ENCODE data around the gene SLC27A5. TPM values are rescaled to one million over a fixed set of nuclear protein-coding genes. Genes with fewer than 3 reads are reported as not detected.
"Not testable (repeated sequence)": the region's sequence is repeated elsewhere in the genome, so short reads cannot be mapped to it uniquely, and the experiment has no call there.

The SLC27A5 gene
- total RNA-seq, 4 donors from 2014 or later, result 3.8 to 10.8 (median 4.6) TPM

DNA sequence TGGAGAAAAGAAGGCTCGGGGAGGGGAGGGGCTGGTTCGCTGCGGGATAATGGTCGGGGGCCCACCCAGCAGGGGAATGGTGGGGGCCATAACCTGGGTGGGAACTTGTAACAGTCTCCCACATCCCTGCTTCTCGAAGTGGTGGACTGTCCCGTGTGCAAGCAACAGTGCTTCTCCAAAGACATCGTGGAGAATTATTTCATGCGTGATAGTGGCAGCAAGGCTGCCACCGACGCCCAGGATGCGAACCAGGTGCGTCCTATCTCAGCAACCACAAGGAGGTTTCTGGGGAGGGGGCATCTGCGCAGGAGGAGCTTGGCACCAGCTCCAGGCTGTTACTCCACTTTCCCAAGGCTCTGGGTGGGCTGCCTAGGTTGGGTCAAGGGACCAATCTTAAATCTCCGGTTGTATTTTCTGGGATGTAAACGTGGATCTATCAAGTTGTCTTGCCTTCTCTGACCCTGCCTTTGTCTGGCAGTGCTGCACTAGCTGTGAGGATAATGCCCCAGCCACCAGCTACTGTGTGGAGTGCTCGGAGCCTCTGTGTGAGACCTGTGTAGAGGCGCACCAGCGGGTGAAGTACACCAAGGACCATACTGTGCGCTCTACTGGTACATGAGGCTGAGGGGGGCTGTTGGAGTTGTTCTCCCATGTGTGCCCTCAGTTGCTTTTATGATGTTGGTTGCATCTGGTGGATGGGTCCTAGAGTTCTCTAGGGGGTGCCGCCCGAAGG lies 33.7 kb upstream of the SLC27A5 start:
- DNase-seq (ENCODE audit: extremely low spot score), result no peak
- peaks cover 35 to 48% (median 44%) of the 10 kb centered on the region in 4 donors for H3K36me3 ChIP-seq

DNA sequence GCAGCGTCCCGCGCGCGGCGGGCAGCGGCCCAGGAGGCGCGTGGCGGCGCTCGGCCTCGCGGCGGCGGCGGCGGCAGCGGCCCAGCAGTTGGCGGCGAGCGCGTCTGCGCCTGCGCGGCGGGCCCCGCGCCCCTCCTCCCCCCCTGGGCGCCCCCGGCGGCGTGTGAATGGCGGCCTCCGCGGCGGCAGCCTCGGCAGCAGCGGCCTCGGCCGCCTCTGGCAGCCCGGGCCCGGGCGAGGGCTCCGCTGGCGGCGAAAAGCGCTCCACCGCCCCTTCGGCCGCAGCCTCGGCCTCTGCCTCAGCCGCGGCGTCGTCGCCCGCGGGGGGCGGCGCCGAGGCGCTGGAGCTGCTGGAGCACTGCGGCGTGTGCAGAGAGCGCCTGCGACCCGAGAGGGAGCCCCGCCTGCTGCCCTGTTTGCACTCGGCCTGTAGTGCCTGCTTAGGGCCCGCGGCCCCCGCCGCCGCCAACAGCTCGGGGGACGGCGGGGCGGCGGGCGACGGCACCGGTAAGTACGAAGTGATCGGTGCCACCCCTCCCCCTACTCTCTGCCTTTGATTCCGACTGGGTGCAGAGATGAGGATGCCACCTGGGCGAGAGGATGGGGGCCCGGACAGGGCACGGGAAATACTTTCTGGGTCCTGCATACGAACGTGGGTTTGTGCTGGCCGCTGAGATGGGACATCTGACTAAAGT lies 32.9 kb upstream of the SLC27A5 start:
- H3K27ac ChIP-seq (replicated peaks in 1 of 4), result peak overlapping the region; percentile 91 to 97 (median 96)
- whole genome bisulfite sequencing, result 0% methylated on average over 8 of the region's 92 CpGs
- H3K27me3 ChIP-seq, result peaks cover 0 to 15% (median 0%) of the 10 kb centered on the region in 4 donors
- H3K4me1 ChIP-seq, result peaks cover 29 to 50% (median 35%) of the 10 kb centered on the region in 4 donors
- H3K4me3 ChIP-seq, result peak overlapping the region; percentile 95 to 98 (median 96)
- TF ChIP-seq EP300 (IDR thresholded peaks at IDR 0.05) (no peak), POLR2A (IDR thresholded peaks at IDR 0.05; ENCODE audit: low read depth) (no peak), POLR2AphosphoS5 (IDR thresholded peaks at IDR 0.05) (no peak)
- TF ChIP-seq, protein P1, sequence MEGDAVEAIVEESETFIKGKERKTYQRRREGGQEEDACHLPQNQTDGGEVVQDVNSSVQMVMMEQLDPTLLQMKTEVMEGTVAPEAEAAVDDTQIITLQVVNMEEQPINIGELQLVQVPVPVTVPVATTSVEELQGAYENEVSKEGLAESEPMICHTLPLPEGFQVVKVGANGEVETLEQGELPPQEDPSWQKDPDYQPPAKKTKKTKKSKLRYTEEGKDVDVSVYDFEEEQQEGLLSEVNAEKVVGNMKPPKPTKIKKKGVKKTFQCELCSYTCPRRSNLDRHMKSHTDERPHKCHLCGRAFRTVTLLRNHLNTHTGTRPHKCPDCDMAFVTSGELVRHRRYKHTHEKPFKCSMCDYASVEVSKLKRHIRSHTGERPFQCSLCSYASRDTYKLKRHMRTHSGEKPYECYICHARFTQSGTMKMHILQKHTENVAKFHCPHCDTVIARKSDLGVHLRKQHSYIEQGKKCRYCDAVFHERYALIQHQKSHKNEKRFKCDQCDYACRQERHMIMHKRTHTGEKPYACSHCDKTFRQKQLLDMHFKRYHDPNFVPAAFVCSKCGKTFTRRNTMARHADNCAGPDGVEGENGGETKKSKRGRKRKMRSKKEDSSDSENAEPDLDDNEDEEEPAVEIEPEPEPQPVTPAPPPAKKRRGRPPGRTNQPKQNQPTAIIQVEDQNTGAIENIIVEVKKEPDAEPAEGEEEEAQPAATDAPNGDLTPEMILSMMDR (IDR thresholded peaks at IDR 0.05), result no peak
- intact Hi-C loops (cut with DNase I), result no loop called here
- H3K36me3 ChIP-seq, result peaks cover 28 to 41% (median 37%) of the 10 kb centered on the region in 4 donors
- DNase-seq (ENCODE audit: extremely low spot score), result no peak
- H3K9me3 ChIP-seq, result no peaks in the 10 kb centered on the region

More for the DNA sequence above, 33.7 kb upstream of the SLC27A5 start:
- intact Hi-C loops (cut with DNase I), result no loop called here
- Histone ChIP-seq H3K4me1 (peaks cover 29 to 50% (median 35%) of the 10 kb centered on the region in 4 donors), H3K4me3 (peak overlapping the region; percentile 95 to 98 (median 96)), H3K27ac (replicated peaks in 1 of 4) (peak overlapping the region; percentile 91 to 97 (median 96)), H3K27me3 (peaks cover 0 to 11% (median 0%) of the 10 kb centered on the region in 4 donors), H3K9me3 (no peaks in the 10 kb centered on the region)
- WGBS, result 9% methylated on average over 17 of the region's 21 CpGs
- TF ChIP-seq, protein P1 (IDR thresholded peaks at IDR 0.05), result no peak
- TF ChIP-seq EP300 (IDR thresholded peaks at IDR 0.05) (no peak), POLR2AphosphoS5 (IDR thresholded peaks at IDR 0.05) (no peak)

DNA sequence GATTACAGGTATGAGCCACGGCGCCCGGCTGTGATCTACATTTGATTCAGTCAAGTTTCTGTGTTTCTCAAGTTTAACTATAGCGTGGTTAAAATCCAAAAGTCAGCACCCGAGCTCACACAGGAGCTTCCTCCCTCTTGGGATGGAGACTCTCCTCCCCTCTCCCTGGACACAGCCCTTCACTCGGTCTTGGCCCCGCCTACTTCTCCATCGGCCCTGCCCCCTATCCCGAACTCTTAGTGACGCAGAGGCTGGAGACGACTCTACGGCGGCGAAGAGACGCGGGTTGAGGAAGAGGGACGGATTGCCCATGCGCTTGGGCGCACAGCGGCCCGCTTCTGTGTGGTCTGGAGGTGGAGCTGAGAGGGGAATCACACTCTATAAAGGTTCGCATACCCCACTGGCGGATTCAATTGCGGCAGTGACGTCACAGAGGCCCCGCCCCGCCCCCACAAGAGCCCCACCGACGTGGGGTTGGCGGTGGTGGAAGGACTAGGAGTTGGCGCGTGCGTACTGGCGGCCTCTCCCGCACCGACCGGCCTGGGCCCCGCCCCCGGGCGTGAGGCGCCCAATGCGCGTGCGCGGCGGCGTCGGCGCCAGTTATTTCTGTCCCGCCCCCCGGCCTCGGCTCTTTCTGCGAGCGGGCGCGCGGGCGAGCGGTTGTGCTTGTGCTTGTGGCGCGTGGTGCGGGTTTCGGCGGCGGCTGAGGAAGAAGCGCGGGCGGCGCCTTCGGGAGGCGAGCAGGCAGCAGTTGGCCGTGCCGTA lies 32.2 kb upstream of the SLC27A5 start, which contains the start of gene TRIM28:
Gene TRIM28 (plus strand): TSS at position 239 of the 765 bp plus-strand sequence. CDS start 694 bp downstream, outside the sequence.
- peaks cover 0 to 23% (median 0%) of the 10 kb centered on the region in 4 donors for H3K27me3 ChIP-seq
- TF ChIP-seq EP300 (IDR thresholded peaks at IDR 0.05), result no peak
- TF ChIP-seq, protein P1 (IDR thresholded peaks at IDR 0.05), result no peak
- peak; percentile 96 to 97 for TF ChIP-seq POLR2AphosphoS5 (IDR thresholded peaks at IDR 0.05)
- TF ChIP-seq POLR2A (IDR thresholded peaks at IDR 0.05; ENCODE audit: low read depth), result peak; percentile 98
- peak within 1 kb of the TSS; percentile 95 to 98 (median 96) for H3K4me3 ChIP-seq
- no peaks in the 10 kb centered on the region for H3K9me3 ChIP-seq
- peaks cover 21 to 34% (median 30%) of the 10 kb centered on the region in 4 donors for H3K36me3 ChIP-seq
- intact Hi-C loops (cut with DNase I), result no loop called here
- DNase-seq (ENCODE audit: extremely low spot score), result peak; percentile 100
- H3K4me1 ChIP-seq, result peaks cover 29 to 46% (median 35%) of the 10 kb centered on the region in 4 donors
- peak within 1 kb of the TSS; percentile 91 to 97 (median 96) for H3K27ac ChIP-seq (replicated peaks in 1 of 4)
- 2% methylated on average over 41 of the region's 73 CpGs for WGBS

DNA sequence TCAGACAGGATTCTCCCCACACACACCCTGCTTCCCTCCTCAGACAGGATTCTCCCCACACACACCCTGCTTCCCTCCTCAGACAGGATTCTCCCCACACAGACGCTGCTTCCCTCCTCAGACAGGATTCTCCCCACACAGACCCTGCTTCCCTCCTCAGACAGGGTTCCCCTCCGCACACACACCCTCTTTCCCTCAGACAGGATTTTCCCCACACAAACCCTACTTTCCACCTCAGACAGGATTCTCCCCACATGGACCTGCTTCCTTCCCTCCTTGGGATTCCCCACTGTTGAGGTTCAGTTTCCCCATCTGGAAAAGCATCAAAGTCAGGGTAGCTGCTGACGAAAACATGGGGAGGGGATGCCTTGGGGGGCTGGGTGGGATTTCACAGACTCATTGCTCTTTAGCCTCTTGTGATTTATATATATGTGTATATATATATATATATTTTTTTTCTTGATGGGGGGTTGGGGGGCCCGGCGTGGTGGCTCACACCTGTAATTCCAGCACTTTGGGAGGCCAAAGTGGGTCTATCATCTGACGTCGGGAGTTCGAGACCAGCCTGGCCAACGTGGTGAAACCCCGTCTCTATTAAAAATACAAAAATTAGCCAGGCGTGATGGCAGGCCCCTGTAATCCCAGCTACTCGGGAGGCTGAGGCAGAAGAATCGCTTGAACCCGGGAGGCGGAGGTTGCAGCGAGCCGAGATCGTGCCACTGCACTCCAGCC lies 31.0 kb upstream of the SLC27A5 start:
- intact Hi-C loops (cut with DNase I); DNase-seq (ENCODE audit: extremely low spot score); H3K9me3 ChIP-seq: not testable (repeated sequence)
- Histone ChIP-seq H3K27me3 (peaks cover 0 to 35% (median 11%) of the 10 kb centered on the region in 4 donors), H3K4me1 (peaks cover 37 to 45% (median 42%) of the 10 kb centered on the region in 4 donors), H3K36me3 (peaks cover 9 to 22% (median 18%) of the 10 kb centered on the region in 4 donors), H3K4me3 (peak overlapping the region; percentile 95 to 98 (median 96)), H3K27ac (replicated peaks in 1 of 4) (peak overlapping the region; percentile 91 to 97 (median 96))
- 81% methylated on average over 18 of the region's 18 CpGs for WGBS

DNA sequence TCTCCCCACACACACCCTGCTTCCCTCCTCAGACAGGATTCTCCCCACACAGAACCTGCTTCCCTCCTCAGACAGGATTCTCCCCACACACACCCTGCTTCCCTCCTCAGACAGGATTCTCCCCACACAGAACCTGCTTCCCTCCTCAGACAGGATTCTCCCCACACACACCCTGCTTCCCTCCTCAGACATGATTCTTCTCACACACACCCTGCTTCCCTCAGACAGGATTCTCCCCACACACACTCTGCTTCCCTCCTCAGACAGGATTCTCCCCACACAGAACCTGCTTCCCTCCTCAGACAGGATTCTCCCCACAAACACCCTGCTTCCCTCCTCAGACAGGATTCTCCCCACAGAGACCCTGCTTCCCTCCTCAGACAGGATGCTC lies 27.4 kb upstream of the SLC27A5 start:
- intact Hi-C loops (cut with DNase I); H3K4me3 ChIP-seq; H3K36me3 ChIP-seq; H3K27ac ChIP-seq (replicated peaks in 1 of 4); H3K9me3 ChIP-seq; DNase-seq (ENCODE audit: extremely low spot score): not testable (repeated sequence)
- peaks cover 0 to 50% (median 13%) of the 10 kb centered on the region in 4 donors for H3K27me3 ChIP-seq
- peaks cover 13 to 15% (median 14%) of the 10 kb centered on the region in 4 donors for H3K4me1 ChIP-seq

All from esophagus muscularis mucosa (tissue), 4 donors.